Kidney (tissue), 14 donors: ENCODE results near the gene CREG1. TPM values are rescaled to one million over a fixed set of nuclear protein-coding genes. Genes with fewer than 3 reads are reported as not detected.
A peak's percentile ranks its signal among the peaks of the same experiment; 100 is the strongest.

Experiments
- DNase-seq, 5 donors: peaks; one replicate each; pipeline ENCODE4 v3.0.0-alpha.2; 2013 to 2020
- FAIRE-seq: peaks from 2 replicates; lab custom pipeline; 2012; peaks lifted over from hg19 to GRCh38; lab: Jason Lieb, UNC
- H3K27ac ChIP-seq, 2 donors: one replicate each; pipeline ENCODE4 v1.7.0; 2013; ENCODE audit warnings: low read depth in 2 of 2, low read length in 2 of 2, inconsistent platforms in 1 of 2
- H3K27me3 ChIP-seq: one replicate; pipeline ENCODE4 v1.7.1; 2013; ENCODE audit warnings: low read length, inconsistent platforms; ENCODE audit not compliant: control insufficient read depth, insufficient read depth
- H3K36me3 ChIP-seq, 3 donors: one replicate each; pipeline versions ENCODE4 v1.7.0 to v1.7.1; 2013; ENCODE audit warnings: low read length in 3 of 3, control low read depth in 1 of 3, inconsistent platforms in 1 of 3; ENCODE audit not compliant: insufficient read depth in 3 of 3, control insufficient read depth in 2 of 3
- H3K4me1 ChIP-seq, 3 donors: one replicate each; pipeline versions ENCODE4 v1.7.0 to v1.7.1; 2013; ENCODE audit warnings: low read length in 3 of 3, inconsistent platforms in 1 of 3, low read depth in 1 of 3; ENCODE audit not compliant: control insufficient read depth in 2 of 3, insufficient read depth in 2 of 3
- H3K4me3 ChIP-seq, 3 donors: one replicate each; pipeline versions ENCODE4 v1.7.0 to v1.8.1; 2013; ENCODE audit warnings: low read length in 3 of 3, control low read depth in 1 of 3, inconsistent platforms in 1 of 3
- H3K9ac ChIP-seq, 3 donors: one replicate each; pipeline versions ENCODE4 v1.7.0 to v1.7.1; 2013; ENCODE audit warnings: low read length in 3 of 3, control low read depth in 1 of 3, inconsistent platforms in 1 of 3
- H3K9me3 ChIP-seq, 3 donors: one replicate each; pipeline versions ENCODE4 v1.7.0 to v1.7.1; 2013; ENCODE audit warnings: low read length in 3 of 3, control low read depth in 1 of 3, inconsistent platforms in 1 of 3; ENCODE audit not compliant: control insufficient read depth in 2 of 3, insufficient read depth in 1 of 3
- intact Hi-C: fragments of 100-400 bp; cut with DNase I; formaldehyde crosslinking; loops from one replicate; pipeline ENCODE4 v1.11.1; 2022
- polyA plus RNA-seq: library from polyadenylated mRNA; stranded (reverse); fragments of 350-450 nt; fragmentation: Illumina TruSeq; extraction: RNeasy Lipid Tissue Mini Kit (QIAGEN cat#74804); gene quantifications from one replicate; pipeline ENCODE4 v1.2.3, GENCODE V29; 2014; ENCODE audit warnings: low read depth, low replicate concordance; ENCODE audit not compliant: insufficient read depth
- total RNA-seq: library from RNA; stranded (reverse); fragmentation: NEBNext Ultra II Directional; extraction: Animal tissue kit (Norgen Biotek cat#: 25700); gene quantifications from one replicate; pipeline ENCODE4 v1.2.1, GENCODE V29; 2021
- TF ChIP-seq, protein P1 (sequence below): IDR thresholded peaks from 3 replicates; pipeline ENCODE4 v1.5.1; 2012; ENCODE audit warnings: mild to moderate bottlenecking, moderate library complexity, borderline replicate concordance; ENCODE audit not compliant: insufficient read depth; ENCODE audit errors: extremely low read depth
- donor health status: control.
- donor health status: control.
- donor health status: control.
- donor health status: control.
- donor health status: control.
- donor health status: DM: yes; HTN: yes; CAD: no.
- donor health status: Normal renal cell carcinoma (clear cell type).

Gene CREG1
- total and polyA plus RNA-seq, 2 donors from 2014 or later = 91.2 to 115 TPM

DNA sequence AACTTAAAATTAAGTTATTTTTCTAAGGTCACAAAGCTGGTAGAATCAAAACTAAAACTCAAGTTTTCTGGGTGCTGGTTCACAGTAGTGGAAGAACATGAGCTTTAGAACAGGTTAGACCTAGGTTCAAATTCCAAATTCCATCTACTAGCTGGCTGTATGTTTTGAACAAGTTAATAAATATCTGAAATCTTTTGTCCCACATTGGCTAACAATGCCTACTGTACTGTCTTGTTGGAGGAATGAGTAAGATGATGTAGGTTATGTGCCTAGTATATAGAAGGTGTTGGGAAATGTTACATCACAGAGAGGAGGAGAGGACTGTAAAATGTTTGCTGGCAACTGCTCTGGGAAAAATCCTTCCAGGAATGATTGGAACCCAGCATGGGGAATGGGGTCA is 21.2 kb downstream of the CREG1 start:
- H3K4me3 ChIP-seq = no peak overlapping the region
- no peaks in the 10 kb centered on the region for H3K27me3 ChIP-seq
- H3K9ac ChIP-seq = no peak overlapping the region
- FAIRE-seq = no peak
- no peaks in the 10 kb centered on the region for H3K36me3 ChIP-seq
- H3K4me1 ChIP-seq = peaks cover 0 to 3% (median 0%) of the 10 kb centered on the region in 3 donors
- no peaks in the 10 kb centered on the region for H3K9me3 ChIP-seq
- TF ChIP-seq, protein P1, sequence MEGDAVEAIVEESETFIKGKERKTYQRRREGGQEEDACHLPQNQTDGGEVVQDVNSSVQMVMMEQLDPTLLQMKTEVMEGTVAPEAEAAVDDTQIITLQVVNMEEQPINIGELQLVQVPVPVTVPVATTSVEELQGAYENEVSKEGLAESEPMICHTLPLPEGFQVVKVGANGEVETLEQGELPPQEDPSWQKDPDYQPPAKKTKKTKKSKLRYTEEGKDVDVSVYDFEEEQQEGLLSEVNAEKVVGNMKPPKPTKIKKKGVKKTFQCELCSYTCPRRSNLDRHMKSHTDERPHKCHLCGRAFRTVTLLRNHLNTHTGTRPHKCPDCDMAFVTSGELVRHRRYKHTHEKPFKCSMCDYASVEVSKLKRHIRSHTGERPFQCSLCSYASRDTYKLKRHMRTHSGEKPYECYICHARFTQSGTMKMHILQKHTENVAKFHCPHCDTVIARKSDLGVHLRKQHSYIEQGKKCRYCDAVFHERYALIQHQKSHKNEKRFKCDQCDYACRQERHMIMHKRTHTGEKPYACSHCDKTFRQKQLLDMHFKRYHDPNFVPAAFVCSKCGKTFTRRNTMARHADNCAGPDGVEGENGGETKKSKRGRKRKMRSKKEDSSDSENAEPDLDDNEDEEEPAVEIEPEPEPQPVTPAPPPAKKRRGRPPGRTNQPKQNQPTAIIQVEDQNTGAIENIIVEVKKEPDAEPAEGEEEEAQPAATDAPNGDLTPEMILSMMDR = no peak
- H3K27ac ChIP-seq = peak overlapping the region in 1 of 2 donors; percentile 41
- peak in 2 of 5 donors; percentile 16 to 19 for DNase-seq
- intact Hi-C loops = no loop called here

DNA sequence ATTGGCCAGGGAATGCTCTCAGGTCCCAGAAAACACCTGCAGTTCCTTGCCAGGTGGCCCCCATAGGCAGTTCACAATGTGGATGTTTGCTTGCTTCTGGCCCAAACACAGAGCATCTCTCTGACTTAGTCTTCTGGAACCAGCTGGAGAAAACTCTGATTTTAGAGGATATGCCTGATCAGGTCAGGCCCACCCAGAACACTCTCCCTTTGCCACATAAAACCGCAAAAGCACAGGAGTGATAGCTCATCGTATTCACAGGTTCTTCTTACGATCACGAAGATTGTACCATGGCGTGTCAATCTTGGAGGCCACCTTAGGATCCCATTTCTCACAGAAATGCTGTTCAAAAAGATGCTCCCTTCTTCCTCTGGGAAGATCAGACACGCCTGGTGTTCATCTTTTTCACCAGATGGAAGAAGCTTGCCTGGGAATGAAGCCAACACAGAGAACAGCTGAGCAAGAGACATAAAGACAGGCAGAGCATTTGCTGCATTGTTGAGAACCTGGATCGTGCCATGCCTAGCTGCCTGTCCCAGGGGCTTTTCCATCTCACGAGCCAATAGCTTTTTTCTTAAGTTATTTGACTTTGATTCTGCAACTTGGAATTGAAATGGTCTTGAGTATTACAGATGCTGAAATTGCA is 23.6 kb downstream of the CREG1 start:
- Histone ChIP-seq H3K4me1 (peaks cover 0 to 3% (median 0%) of the 10 kb centered on the region in 3 donors), H3K27ac (no peak overlapping the region), H3K9me3 (no peaks in the 10 kb centered on the region), H3K36me3 (no peaks in the 10 kb centered on the region), H3K27me3 (no peaks in the 10 kb centered on the region), H3K9ac (no peak overlapping the region), H3K4me3 (no peak overlapping the region)
- intact Hi-C loops = no loop called here
- DNase-seq (peak in 1 of 5 donors; percentile 41), FAIRE-seq (no peak)
- TF ChIP-seq, protein P1 = no peak

DNA sequence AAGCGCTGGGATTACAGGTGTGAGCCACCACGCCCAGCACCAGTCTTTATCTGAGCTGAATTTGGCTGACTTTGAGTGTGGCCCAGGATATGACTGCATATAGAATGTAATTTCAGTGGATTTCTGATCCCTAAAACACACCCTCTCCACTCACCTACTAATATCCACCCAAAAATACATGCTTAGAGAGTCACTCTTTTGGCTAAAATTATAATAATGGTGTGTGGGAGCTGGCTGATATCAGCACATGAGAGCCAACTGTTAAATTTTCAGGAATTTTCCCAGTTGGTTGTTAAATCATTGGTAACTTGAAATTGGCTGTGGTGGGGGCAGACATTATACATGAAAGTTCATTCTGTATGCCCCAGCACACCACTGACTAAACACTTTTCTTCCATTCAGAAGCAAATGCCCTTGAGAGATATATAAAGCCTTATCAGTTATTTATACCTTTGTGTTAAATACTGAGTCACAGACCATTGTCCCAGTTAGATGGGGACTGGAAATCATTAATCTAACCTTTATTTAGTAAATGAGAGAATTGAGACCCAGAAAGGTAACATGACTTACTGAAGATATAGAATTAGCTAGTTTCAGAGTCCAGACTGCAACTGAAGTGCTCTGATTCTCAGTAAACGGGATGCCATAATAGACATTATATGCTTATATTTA is 25.4 kb downstream of the CREG1 start:
- DNase-seq = no peak
- H3K36me3 ChIP-seq = no peaks in the 10 kb centered on the region
- no peak overlapping the region for H3K4me3 ChIP-seq
- intact Hi-C loops = no loop called here
- TF ChIP-seq, protein P1 = no peak
- peaks cover 0 to 3% (median 0%) of the 10 kb centered on the region in 3 donors for H3K4me1 ChIP-seq
- no peak for FAIRE-seq
- H3K27me3 ChIP-seq = no peaks in the 10 kb centered on the region
- no peak overlapping the region for H3K27ac ChIP-seq
- no peak overlapping the region for H3K9ac ChIP-seq
- peaks cover 0 to 4% (median 0%) of the 10 kb centered on the region in 3 donors for H3K9me3 ChIP-seq
